Suprapubic skin (tissue), 3 donors: ENCODE measurements around the gene RTBDN.

Experiments used
- POLR2AphosphoS5 ChIP-seq, 3 donors: sonication (generic); formaldehyde crosslinking; IDR thresholded peaks; one replicate each; pipeline ENCODE4 v1.6.1; 2017; ENCODE audit warnings: antibody characterized with exemption in 3 of 3
- TF ChIP-seq, protein P1 (sequence below), 2 donors: fragments of 200-600 bp in 1 of 2; fragments of 450-650 bp in 1 of 2; sonication (generic) in 1 of 2; IDR thresholded peaks; one replicate each; pipeline ENCODE4 v1.5.1; 2016 to 2019; ENCODE audit warnings: antibody characterized with exemption in 2 of 2, mild to moderate bottlenecking in 1 of 2, moderate library complexity in 1 of 2

DNA sequence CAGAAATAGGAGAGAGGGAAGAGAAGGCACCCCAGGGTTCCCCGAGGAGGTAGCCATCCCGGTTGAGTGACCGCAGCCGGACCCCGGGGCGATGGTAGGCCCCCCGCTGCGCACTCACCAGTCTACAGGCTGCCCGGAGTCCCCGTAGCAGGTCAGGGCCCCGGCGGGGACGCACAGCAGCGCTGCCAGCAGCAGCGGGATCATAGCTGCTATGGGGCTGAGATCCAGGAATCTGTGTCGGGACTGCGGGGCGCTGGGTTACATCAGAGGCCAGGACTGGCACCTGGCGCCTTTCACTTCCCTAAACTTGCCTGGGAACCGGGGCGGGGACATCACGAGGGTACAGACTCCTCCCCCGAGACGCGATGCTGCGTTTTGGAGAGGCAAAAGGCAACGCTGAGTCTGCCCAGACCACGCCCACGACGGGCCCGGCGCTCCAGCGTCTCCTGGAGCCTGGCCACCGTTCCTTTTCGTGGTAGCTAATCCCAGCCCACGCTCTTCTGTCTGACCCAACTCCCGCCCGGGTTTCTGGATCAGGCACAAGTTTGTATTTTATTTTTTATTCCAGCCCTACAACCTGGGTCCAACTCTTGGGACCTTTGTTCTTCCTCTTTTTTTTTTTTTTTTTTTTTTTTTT lies 46.9 kb upstream of the RTBDN start, which contains the start of gene DNASE2:
- TF ChIP-seq, protein P1, sequence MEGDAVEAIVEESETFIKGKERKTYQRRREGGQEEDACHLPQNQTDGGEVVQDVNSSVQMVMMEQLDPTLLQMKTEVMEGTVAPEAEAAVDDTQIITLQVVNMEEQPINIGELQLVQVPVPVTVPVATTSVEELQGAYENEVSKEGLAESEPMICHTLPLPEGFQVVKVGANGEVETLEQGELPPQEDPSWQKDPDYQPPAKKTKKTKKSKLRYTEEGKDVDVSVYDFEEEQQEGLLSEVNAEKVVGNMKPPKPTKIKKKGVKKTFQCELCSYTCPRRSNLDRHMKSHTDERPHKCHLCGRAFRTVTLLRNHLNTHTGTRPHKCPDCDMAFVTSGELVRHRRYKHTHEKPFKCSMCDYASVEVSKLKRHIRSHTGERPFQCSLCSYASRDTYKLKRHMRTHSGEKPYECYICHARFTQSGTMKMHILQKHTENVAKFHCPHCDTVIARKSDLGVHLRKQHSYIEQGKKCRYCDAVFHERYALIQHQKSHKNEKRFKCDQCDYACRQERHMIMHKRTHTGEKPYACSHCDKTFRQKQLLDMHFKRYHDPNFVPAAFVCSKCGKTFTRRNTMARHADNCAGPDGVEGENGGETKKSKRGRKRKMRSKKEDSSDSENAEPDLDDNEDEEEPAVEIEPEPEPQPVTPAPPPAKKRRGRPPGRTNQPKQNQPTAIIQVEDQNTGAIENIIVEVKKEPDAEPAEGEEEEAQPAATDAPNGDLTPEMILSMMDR (IDR thresholded peaks at IDR 0.05): no peak
- no peak for TF ChIP-seq POLR2AphosphoS5 (IDR thresholded peaks at IDR 0.05)
